ENCODE data around the gene IFIT1B.

GRCh38 chr10:89352802-89353201 is 25.1 kb upstream of the IFIT1B start:
- TF ChIP-seq ZNF644 (tag; IDR thresholded peaks at IDR 0.05; ENCODE audit: low read depth): no peak
- no peak for TF ChIP-seq BHLHE40 (IDR thresholded peaks at IDR 0.05; ENCODE audit: low read length)
- no peak for TF ChIP-seq E2F1 (CRISPR knock-in tag; IDR thresholded peaks at IDR 0.05)
- TF ChIP-seq FOXP4 (CRISPR knock-in tag; IDR thresholded peaks at IDR 0.05; ENCODE audit: borderline replicate concordance): no peak
- TF ChIP-seq PREB (CRISPR knock-in tag; IDR thresholded peaks at IDR 0.05): no peak
- TF ChIP-seq, protein P1, sequence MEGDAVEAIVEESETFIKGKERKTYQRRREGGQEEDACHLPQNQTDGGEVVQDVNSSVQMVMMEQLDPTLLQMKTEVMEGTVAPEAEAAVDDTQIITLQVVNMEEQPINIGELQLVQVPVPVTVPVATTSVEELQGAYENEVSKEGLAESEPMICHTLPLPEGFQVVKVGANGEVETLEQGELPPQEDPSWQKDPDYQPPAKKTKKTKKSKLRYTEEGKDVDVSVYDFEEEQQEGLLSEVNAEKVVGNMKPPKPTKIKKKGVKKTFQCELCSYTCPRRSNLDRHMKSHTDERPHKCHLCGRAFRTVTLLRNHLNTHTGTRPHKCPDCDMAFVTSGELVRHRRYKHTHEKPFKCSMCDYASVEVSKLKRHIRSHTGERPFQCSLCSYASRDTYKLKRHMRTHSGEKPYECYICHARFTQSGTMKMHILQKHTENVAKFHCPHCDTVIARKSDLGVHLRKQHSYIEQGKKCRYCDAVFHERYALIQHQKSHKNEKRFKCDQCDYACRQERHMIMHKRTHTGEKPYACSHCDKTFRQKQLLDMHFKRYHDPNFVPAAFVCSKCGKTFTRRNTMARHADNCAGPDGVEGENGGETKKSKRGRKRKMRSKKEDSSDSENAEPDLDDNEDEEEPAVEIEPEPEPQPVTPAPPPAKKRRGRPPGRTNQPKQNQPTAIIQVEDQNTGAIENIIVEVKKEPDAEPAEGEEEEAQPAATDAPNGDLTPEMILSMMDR (IDR thresholded peaks at IDR 0.05 in 2 of 3, conservative IDR thresholded peaks at IDR 0.05 in 1 of 3; ENCODE audit: insufficient read depth in 2 of 3, low read depth in 1 of 3, low read length in 3 of 3): no peak
- no peak for TF ChIP-seq ZNF24 (IDR thresholded peaks at IDR 0.05)
- TF ChIP-seq POLR2AphosphoS5 (IDR thresholded peaks at IDR 0.05; ENCODE audit: control insufficient read depth, insufficient read depth, low read depth, low read length): no peak
- TF ChIP-seq EZH2 (IDR thresholded peaks at IDR 0.05; ENCODE audit: borderline replicate concordance, low read depth, low read length): no peak
- TF ChIP-seq JUN (IDR thresholded peaks at IDR 0.05; ENCODE audit: borderline replicate concordance, low read depth, low read length): no peak
- no peak for TF ChIP-seq JUN (CRISPR knock-in tag; IDR thresholded peaks at IDR 0.05; ENCODE audit: borderline replicate concordance)

Measured in K562 (cell line).